Measurements from ENCODE around the gene EFEMP1.

The EFEMP1 gene

GRCh38 chr2:55962915-55963314 lies 39.3 kb upstream of the EFEMP1 start:
- TF ChIP-seq, protein P1, sequence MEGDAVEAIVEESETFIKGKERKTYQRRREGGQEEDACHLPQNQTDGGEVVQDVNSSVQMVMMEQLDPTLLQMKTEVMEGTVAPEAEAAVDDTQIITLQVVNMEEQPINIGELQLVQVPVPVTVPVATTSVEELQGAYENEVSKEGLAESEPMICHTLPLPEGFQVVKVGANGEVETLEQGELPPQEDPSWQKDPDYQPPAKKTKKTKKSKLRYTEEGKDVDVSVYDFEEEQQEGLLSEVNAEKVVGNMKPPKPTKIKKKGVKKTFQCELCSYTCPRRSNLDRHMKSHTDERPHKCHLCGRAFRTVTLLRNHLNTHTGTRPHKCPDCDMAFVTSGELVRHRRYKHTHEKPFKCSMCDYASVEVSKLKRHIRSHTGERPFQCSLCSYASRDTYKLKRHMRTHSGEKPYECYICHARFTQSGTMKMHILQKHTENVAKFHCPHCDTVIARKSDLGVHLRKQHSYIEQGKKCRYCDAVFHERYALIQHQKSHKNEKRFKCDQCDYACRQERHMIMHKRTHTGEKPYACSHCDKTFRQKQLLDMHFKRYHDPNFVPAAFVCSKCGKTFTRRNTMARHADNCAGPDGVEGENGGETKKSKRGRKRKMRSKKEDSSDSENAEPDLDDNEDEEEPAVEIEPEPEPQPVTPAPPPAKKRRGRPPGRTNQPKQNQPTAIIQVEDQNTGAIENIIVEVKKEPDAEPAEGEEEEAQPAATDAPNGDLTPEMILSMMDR (conservative IDR thresholded peaks at IDR 0.05; ENCODE audit: low read depth, low read length) = no peak
- DNase-seq (ENCODE audit: low read depth) = no peak

GRCh38 chr2:55961318-55961911 lies 37.8 kb upstream of the EFEMP1 start:
- peak; percentile 86 for DNase-seq (ENCODE audit: low read depth)
- TF ChIP-seq, protein P1 (conservative IDR thresholded peaks at IDR 0.05; ENCODE audit: low read depth, low read length) = peak; percentile 82
- no peak overlapping the region for H3K4me3 ChIP-seq (ENCODE audit: low read depth, low read length)

More at GRCh38 chr2:55962915-55963314, 39.3 kb upstream of the EFEMP1 start:
- no peak overlapping the region for H3K4me3 ChIP-seq (ENCODE audit: low read depth, low read length)

- DNase-seq (ENCODE audit: low read depth) = no peak
- TF ChIP-seq, protein P1 (conservative IDR thresholded peaks at IDR 0.05; ENCODE audit: low read depth, low read length) = no peak
- H3K4me3 ChIP-seq (ENCODE audit: low read depth, low read length) = no peak overlapping the region
Measured at GRCh38 chr2:55958756-55959155, 35.2 kb upstream of the EFEMP1 start.

DNA sequence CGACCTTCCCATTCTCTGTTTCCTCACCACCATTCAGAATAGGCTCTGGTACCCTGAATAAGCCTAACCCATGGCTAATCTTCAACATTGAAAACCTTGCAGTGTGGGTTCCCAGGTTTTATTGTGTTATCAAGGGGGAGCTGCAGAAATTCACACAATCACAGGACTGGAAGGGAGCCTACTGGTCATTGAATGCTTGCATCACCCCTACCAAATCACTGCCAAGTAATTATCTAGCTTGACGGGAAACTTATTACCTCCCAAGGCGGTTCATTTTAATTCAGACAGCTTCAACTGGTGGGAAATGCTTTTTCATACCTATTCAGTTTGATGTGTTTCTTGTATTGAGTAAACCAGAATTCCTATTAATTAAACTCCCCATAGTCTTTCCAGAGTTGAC lies 33.6 kb upstream of the EFEMP1 start:
- peak; percentile 28 for DNase-seq (ENCODE audit: low read depth)
- TF ChIP-seq, protein P1 (conservative IDR thresholded peaks at IDR 0.05; ENCODE audit: low read depth, low read length) = no peak
- no peak overlapping the region for H3K4me3 ChIP-seq (ENCODE audit: low read depth, low read length)

DNA sequence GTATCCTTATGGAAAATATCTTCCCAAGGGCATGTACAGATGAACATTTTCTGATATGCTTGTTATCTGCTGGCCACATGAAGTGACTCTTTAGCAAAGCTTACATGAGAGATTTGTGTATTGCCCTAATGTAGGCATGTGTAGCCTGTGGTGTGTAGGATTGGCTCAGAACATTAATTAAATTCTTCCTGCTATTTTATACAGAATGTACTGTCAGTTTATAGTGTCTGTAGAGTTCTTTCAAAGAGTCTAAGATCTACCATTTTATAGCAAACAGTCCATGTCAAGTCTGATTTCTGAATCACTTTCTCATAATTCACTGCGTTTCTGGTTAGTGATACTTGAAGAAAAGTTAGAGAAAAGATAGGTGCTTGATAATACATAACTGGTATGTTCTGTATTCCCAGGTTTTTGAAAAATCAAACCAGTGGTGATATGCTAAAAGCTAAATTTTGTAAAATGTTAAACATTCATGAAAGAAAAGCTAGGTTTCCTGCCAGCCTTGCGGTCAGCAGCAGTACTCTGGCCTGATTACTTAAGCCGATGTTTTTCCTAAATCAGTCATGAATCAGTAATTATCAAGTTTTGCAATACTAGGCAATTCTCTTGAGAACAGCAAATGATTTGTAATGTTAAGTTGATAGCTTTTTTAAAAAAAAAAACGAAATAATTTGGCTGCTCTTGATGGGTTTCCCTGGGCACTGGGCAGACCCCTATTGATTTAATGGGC lies 30.9 kb upstream of the EFEMP1 start:
- TF ChIP-seq, protein P1 (conservative IDR thresholded peaks at IDR 0.05; ENCODE audit: low read depth, low read length) = no peak
- no peak overlapping the region for H3K4me3 ChIP-seq (ENCODE audit: low read depth, low read length)
- peak; percentile 81 for DNase-seq (ENCODE audit: low read depth)

- TF ChIP-seq, protein P1 (conservative IDR thresholded peaks at IDR 0.05; ENCODE audit: low read depth, low read length) = no peak
- no peak overlapping the region for H3K4me3 ChIP-seq (ENCODE audit: low read depth, low read length)
- DNase-seq (ENCODE audit: low read depth) = peak; percentile 66
Measured at GRCh38 chr2:55952415-55952814, 28.8 kb upstream of the EFEMP1 start.

DNA sequence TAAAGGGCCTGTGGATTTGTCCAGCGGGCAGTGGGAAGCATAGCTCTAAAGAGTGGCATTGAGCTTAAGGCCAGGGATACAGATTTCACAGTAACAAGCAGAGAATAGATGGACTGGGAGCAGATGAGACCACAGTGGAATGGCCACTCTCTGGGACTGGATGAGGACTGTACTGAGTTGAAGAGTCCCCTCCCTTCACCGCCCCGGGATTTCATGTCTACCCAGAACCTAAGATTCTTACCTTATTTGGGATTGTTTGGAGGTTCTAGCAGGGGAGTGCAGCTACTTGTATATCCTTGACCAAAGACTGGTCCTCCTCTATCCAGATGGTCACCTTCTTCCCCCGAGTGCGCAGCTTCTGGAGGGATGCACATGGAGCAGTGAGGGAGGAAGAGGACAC lies 28.0 kb upstream of the EFEMP1 start:
- no peak overlapping the region for H3K4me3 ChIP-seq (ENCODE audit: low read depth, low read length)
- TF ChIP-seq, protein P1 (conservative IDR thresholded peaks at IDR 0.05; ENCODE audit: low read depth, low read length) = no peak
- no peak for DNase-seq (ENCODE audit: low read depth)

Data from choroid plexus epithelial cell (primary cell).